Adrenal gland (tissue), 5 donors: Measurements from ENCODE around the gene PLXNA1.

Source experiments
- CTCF ChIP-seq, 6 experiments: fragments of 450-650 bp in 4 of 6; fragments of 200-600 bp in 2 of 6; sonication (generic) in 1 of 6; IDR thresholded peaks; 1 replicate in 5 of 6; 2 replicates in 1 of 6; pipeline versions ENCODE4 v1.5.1 to v1.8.0; 2016 to 2021; ENCODE audit warnings: antibody characterized with exemption in 6 of 6, mild to moderate bottlenecking in 2 of 6, moderate library complexity in 1 of 6
- POLR2A ChIP-seq, 2 donors: fragments of 450-650 bp; IDR thresholded peaks; one replicate each; pipeline ENCODE4 v1.6.1; 2017; ENCODE audit warnings: antibody characterized with exemption in 2 of 2, mild to moderate bottlenecking in 2 of 2, moderate library complexity in 1 of 2
- donor health status: DM: no; HTN: no; CAD: no.

GRCh38 chr3:126965526-126966080 is 17.3 kb upstream of the PLXNA1 start:
- TF ChIP-seq POLR2A (IDR thresholded peaks at IDR 0.05) (no peak), CTCF (IDR thresholded peaks at IDR 0.05) (no peak)
